Measurements from ENCODE around the gene WWC1. TPM values are rescaled to one million over a fixed set of nuclear protein-coding genes. Genes with fewer than 3 reads are reported as not detected.

The WWC1 gene
- total and polyA plus RNA-seq, 12 donors, result 0.10 to 5.8 (median 0.55) TPM

GRCh38 chr5:168332042-168332441 lies 40.6 kb downstream of the WWC1 start:
- Histone ChIP-seq H3K36me3 (replicated peaks in 1 of 2) (no peaks in the 10 kb centered on the region), H3K27me3 (no peaks in the 10 kb centered on the region), H3K9me3 (replicated peaks in 1 of 3) (no peaks in the 10 kb centered on the region), H3K27ac (no peak overlapping the region), H3K4me3 (no peak overlapping the region), H3K4me1 (replicated peaks in 1 of 2) (no peaks in the 10 kb centered on the region)
- TF ChIP-seq CTCF (IDR thresholded peaks at IDR 0.05) (no peak), POLR2A (IDR thresholded peaks at IDR 0.05) (no peak)
- no peak for DNase-seq
- intact Hi-C loops (cut with DNase I), result no loop called here

- Histone ChIP-seq H3K4me3 (no peak overlapping the region), H3K4me1 (replicated peaks in 1 of 2) (no peaks in the 10 kb centered on the region), H3K36me3 (replicated peaks in 1 of 2) (no peaks in the 10 kb centered on the region), H3K27ac (no peak overlapping the region), H3K27me3 (no peaks in the 10 kb centered on the region), H3K9me3 (replicated peaks in 1 of 3) (no peaks in the 10 kb centered on the region)
- intact Hi-C loops (cut with DNase I), result no loop called here
- no peak for TF ChIP-seq CTCF (IDR thresholded peaks at IDR 0.05)
- TF ChIP-seq POLR2A (IDR thresholded peaks at IDR 0.05), result no peak
- WGBS, 4 donors, result 39 to 58% (median 44%) methylated on average over 3 of the region's 3 CpGs
- no peak for DNase-seq
Measured at GRCh38 chr5:168334280-168334679, 42.8 kb downstream of the WWC1 start.

- no peaks in the 10 kb centered on the region for H3K36me3 ChIP-seq (replicated peaks in 1 of 2)
- H3K27me3 ChIP-seq, result no peaks in the 10 kb centered on the region
- no peaks in the 10 kb centered on the region for H3K9me3 ChIP-seq (replicated peaks in 1 of 3)
- WGBS, 4 donors, result 53 to 70% (median 68%) methylated on average over 4 of the region's 4 CpGs
- no peak for TF ChIP-seq CTCF (IDR thresholded peaks at IDR 0.05)
- TF ChIP-seq POLR2A (IDR thresholded peaks at IDR 0.05), result no peak
- H3K4me1 ChIP-seq (replicated peaks in 1 of 2), result no peaks in the 10 kb centered on the region
- intact Hi-C loops (cut with DNase I), result no loop called here
- no peak overlapping the region for H3K27ac ChIP-seq
- H3K4me3 ChIP-seq, result no peak overlapping the region
- no peak for DNase-seq
Measured at GRCh38 chr5:168334695-168335094, 43.2 kb downstream of the WWC1 start.

- Histone ChIP-seq H3K36me3 (replicated peaks in 1 of 2) (no peaks in the 10 kb centered on the region), H3K4me1 (replicated peaks in 1 of 2) (no peaks in the 10 kb centered on the region), H3K9me3 (replicated peaks in 1 of 3) (no peaks in the 10 kb centered on the region), H3K4me3 (no peak overlapping the region), H3K27me3 (no peaks in the 10 kb centered on the region), H3K27ac (no peak overlapping the region)
- 74 to 88% (median 79%) methylated on average over 2 of the region's 2 CpGs for WGBS, 4 donors
- DNase-seq, result no peak
- intact Hi-C loops (cut with DNase I), result no loop called here
- TF ChIP-seq POLR2A (IDR thresholded peaks at IDR 0.05) (no peak), CTCF (IDR thresholded peaks at IDR 0.05) (no peak)
Measured at GRCh38 chr5:168337361-168337760, 45.9 kb downstream of the WWC1 start.

Measured in adrenal gland (tissue), 12 donors.